Small intestine (tissue), 7 donors: ENCODE results near the gene EXOC4. TPM values are rescaled to one million over a fixed set of nuclear protein-coding genes. Genes with fewer than 3 reads are reported as not detected.
A peak's percentile ranks its signal among the peaks of the same experiment; 100 is the strongest.

ENCODE experiments used
- DNase-seq, 2 donors: peaks; one replicate each; pipeline versions ENCODE4 v3.0.0 to v3.0.0-alpha.2; 2013
- FAIRE-seq: peaks from 2 replicates; lab custom pipeline; 2012; peaks lifted over from hg19 to GRCh38; lab: Jason Lieb, UNC
- H3K27ac ChIP-seq, 3 donors: one replicate each; pipeline ENCODE4 v1.5.1; 2013; ENCODE audit warnings: low read length in 2 of 3, mild to moderate bottlenecking in 2 of 3, control low read depth in 1 of 3, inconsistent platforms in 1 of 3, low read depth in 1 of 3, moderate library complexity in 1 of 3
- H3K27me3 ChIP-seq, 3 donors: one replicate each; pipeline ENCODE4 v1.6.1; 2013; ENCODE audit warnings: low read length in 3 of 3, inconsistent platforms in 1 of 3; ENCODE audit not compliant: control insufficient read depth in 3 of 3, insufficient read depth in 3 of 3
- H3K36me3 ChIP-seq, 3 donors: one replicate each; pipeline ENCODE4 v1.6.1; 2013; ENCODE audit warnings: low read length in 3 of 3, inconsistent platforms in 1 of 3, low read depth in 1 of 3, mild to moderate bottlenecking in 1 of 3, moderate library complexity in 1 of 3; ENCODE audit not compliant: control insufficient read depth in 3 of 3, insufficient read depth in 2 of 3
- H3K4me1 ChIP-seq, 3 donors: one replicate each; pipeline ENCODE4 v1.6.1; 2013; ENCODE audit warnings: low read length in 2 of 3, inconsistent platforms in 1 of 3, low read depth in 1 of 3, mild to moderate bottlenecking in 1 of 3, moderate library complexity in 1 of 3; ENCODE audit not compliant: control insufficient read depth in 3 of 3, insufficient read depth in 2 of 3
- H3K4me3 ChIP-seq, 3 donors: one replicate each; pipeline ENCODE4 v1.5.1; 2013; ENCODE audit warnings: low read length in 3 of 3, control low read depth in 1 of 3, inconsistent platforms in 1 of 3, low read depth in 1 of 3, mild to moderate bottlenecking in 1 of 3, moderate library complexity in 1 of 3
- H3K9me3 ChIP-seq, 2 donors: one replicate each; pipeline ENCODE4 v1.6.1; 2013; ENCODE audit warnings: low read depth in 1 of 2, low read length in 1 of 2; ENCODE audit not compliant: control insufficient read depth in 2 of 2, insufficient read depth in 1 of 2
- WGBS, 3 donors: extraction: QIAGEN DNeasy Blood & Tissue Kit; methylation state at CpG; one replicate each; pipeline ENCODE4 v1.1.7; 2013; 5-methylcytosine and 5-hydroxymethylcytosine counted together
- polyA plus RNA-seq, 4 donors: library from polyadenylated mRNA; stranded (reverse) in 3 of 4; unstranded in 1 of 4; fragments of 200-250 nt in 3 of 4; fragments of 120-200 nt in 1 of 4; gene quantifications; one replicate each; pipeline versions ENCODE4 v1.2.1 to v1.2.3, GENCODE V29; 2013
- donor health status: healthy with polysubstance abuse.
- donor health status: control.
- donor health status: control.
- donor health status: Bipolar disorder and iron deficiency.
- donor health status: healthy.

The EXOC4 gene
- polyA plus RNA-seq, 4 donors, result 10.5 to 46.8 (median 18.8) TPM

DNA sequence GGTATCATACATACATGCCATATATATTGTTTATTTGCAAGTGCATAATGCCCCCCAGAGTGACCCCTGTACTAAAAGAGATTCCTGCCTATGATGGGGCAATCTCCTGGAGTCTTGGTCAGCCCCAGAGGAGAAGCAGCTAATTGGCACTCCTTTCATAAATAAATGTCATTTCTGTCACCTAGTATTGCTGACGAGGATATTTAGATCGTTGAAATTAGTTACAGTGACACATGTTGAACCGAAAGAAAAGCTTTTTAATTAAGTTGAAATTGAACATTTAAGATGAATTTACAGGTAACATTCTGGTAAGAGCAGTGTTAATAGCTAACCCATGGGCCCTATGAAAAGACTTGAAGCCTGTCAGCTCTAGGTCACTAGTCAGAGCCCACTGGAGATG, 663.7 kb downstream of the EXOC4 start:
- FAIRE-seq, result no peak
- H3K4me3 ChIP-seq, result no peak overlapping the region
- no peak overlapping the region for H3K27ac ChIP-seq
- WGBS, 3 donors, result 97 to 100% (median 97%) methylated on average over 3 of the region's 3 CpGs
- DNase-seq, result no peak
- H3K27me3 ChIP-seq, result no peaks in the 10 kb centered on the region
- no peaks in the 10 kb centered on the region for H3K4me1 ChIP-seq
- H3K36me3 ChIP-seq, result no peaks in the 10 kb centered on the region
- H3K9me3 ChIP-seq, result peaks cover 0 to 3% of the 10 kb centered on the region in 2 donors

DNA sequence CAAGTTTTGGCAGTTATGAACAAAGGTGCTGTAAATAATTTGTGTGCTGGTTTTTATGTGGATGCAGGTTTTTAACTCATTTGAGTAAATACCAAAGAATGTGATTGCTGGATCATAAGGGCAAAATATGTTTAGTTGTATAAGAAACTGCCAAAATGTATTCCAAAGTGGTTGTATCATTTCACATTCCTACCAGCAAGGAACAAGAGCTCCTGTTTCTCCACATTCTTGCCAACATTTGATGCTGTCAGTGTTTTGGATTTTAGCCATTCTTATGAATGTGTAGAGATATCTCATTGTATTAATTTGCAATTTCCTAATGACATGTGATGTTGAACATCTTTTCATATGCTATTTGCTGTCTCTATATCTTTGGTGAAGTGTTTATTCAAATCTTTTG, 666.9 kb downstream of the EXOC4 start:
- peaks cover 0 to 11% of the 10 kb centered on the region in 2 donors for H3K9me3 ChIP-seq
- FAIRE-seq, result no peak
- H3K4me3 ChIP-seq, result no peak overlapping the region
- no peaks in the 10 kb centered on the region for H3K4me1 ChIP-seq
- H3K36me3 ChIP-seq, result no peaks in the 10 kb centered on the region
- H3K27me3 ChIP-seq, result no peaks in the 10 kb centered on the region
- H3K27ac ChIP-seq, result no peak overlapping the region
- no peak for DNase-seq

DNA sequence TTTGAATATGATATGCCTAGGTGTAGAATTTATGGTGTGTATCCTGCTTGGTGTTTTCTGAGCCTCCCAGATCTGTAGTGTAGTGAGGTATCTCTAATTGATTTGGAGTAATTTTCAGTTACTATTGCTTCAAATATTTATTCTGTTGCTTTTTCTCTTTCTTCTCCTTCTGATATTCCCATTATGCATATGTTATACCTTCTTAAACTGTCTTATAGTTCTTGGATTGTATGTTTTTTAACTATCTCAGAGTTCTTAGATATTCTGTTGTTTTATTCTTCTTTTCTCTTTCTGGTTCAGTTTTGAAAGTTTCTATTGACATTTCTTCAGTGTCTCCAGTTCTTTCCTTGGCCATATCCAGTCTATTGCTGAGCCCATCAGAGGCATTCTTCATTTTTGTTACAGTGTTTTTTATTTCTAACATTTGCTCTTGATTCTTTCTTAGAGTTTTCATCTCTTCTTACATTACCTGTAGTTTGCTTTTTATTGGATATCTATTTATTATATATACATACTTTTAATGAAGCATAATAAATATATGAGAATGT, 668.8 kb downstream of the EXOC4 start:
- DNase-seq, result no peak
- FAIRE-seq, result no peak
- Histone ChIP-seq H3K4me1 (no peaks in the 10 kb centered on the region), H3K36me3 (no peaks in the 10 kb centered on the region), H3K4me3 (no peak overlapping the region), H3K9me3 (peaks cover 0 to 11% of the 10 kb centered on the region in 2 donors), H3K27me3 (no peaks in the 10 kb centered on the region), H3K27ac (no peak overlapping the region)

DNA sequence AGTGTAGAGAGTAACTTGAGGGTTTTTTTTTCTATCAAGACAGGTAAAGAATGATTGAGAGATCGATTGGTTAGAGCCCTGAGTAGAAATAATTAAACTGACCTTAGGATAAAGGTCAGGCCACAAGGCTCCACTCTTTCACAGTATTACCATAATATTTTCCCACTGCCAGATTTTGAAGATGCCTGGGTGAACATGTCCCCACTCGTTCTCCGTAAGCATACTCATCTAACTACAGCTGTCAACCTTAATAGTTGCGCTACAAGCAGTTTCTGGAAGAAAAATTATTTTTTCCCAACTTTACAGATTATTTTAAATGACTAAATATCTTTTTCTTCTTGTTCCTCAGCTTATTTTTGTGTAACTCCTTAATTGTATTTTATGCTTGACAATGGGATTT, 671.1 kb downstream of the EXOC4 start:
- Histone ChIP-seq H3K27ac (no peak overlapping the region), H3K4me3 (no peak overlapping the region), H3K9me3 (peaks cover 0 to 11% of the 10 kb centered on the region in 2 donors), H3K4me1 (no peaks in the 10 kb centered on the region), H3K36me3 (peaks cover 0 to 2% (median 0%) of the 10 kb centered on the region in 3 donors), H3K27me3 (no peaks in the 10 kb centered on the region)
- no peak for FAIRE-seq
- WGBS, 3 donors, result 90 to 98% (median 94%) methylated on average over 4 of the region's 4 CpGs
- no peak for DNase-seq

DNA sequence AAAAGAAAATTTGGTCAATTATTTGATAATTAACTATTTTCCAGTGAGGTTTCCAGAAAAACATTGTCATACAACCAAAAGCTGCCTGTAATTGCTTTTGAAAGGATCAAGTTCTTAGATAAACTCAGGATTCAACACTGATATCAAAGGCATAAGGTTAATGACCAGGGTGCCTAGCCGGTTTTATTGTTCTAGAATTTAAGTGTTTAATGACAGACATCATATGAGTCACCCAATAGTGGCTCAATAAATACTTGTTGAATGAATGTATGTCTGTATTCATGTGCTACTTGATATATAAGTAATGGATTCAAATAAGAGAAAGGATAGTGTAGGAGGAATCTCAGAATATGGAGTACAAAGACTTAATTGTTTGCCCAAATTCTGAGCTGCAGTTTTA, 678.2 kb downstream of the EXOC4 start:
- no peaks in the 10 kb centered on the region for H3K9me3 ChIP-seq
- no peak overlapping the region for H3K27ac ChIP-seq
- FAIRE-seq (peak; percentile 49), DNase-seq (peak in 1 of 2 donors; percentile 89)
- peaks cover 0 to 2% (median 0%) of the 10 kb centered on the region in 3 donors for H3K36me3 ChIP-seq
- H3K27me3 ChIP-seq, result no peaks in the 10 kb centered on the region
- H3K4me3 ChIP-seq, result no peak overlapping the region
- WGBS, 3 donors, result 20 to 56% (median 31%) methylated on average over 1 of the region's 1 CpG
- peaks cover 0 to 2% (median 0%) of the 10 kb centered on the region in 3 donors for H3K4me1 ChIP-seq

DNA sequence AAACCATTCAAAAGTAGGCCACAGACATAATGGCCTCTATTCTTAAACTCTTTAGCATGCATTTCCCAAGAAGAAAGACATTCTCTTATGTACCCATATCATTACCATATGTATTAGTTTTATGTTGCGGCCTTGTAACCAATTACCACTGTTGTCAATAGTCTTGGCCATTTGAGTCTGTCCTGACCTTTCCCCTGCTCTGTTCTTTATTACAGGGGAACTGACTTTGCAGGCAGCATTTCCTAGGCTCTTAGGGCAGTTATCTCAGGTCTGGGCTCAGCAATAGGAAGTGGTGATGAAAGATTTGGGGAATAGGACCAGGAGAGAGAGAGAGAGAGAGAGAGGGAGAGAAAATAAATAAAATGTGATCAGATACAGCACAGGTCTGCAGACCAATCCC, 679.7 kb downstream of the EXOC4 start:
- Histone ChIP-seq H3K36me3 (peaks cover 0 to 2% (median 0%) of the 10 kb centered on the region in 3 donors), H3K4me1 (peaks cover 0 to 2% (median 0%) of the 10 kb centered on the region in 3 donors), H3K27ac (no peak overlapping the region), H3K4me3 (no peak overlapping the region), H3K27me3 (no peaks in the 10 kb centered on the region), H3K9me3 (no peaks in the 10 kb centered on the region)
- FAIRE-seq, result no peak
- 67 to 100% (median 100%) methylated on average over 1 of the region's 1 CpG for WGBS, 3 donors
- no peak for DNase-seq

DNA sequence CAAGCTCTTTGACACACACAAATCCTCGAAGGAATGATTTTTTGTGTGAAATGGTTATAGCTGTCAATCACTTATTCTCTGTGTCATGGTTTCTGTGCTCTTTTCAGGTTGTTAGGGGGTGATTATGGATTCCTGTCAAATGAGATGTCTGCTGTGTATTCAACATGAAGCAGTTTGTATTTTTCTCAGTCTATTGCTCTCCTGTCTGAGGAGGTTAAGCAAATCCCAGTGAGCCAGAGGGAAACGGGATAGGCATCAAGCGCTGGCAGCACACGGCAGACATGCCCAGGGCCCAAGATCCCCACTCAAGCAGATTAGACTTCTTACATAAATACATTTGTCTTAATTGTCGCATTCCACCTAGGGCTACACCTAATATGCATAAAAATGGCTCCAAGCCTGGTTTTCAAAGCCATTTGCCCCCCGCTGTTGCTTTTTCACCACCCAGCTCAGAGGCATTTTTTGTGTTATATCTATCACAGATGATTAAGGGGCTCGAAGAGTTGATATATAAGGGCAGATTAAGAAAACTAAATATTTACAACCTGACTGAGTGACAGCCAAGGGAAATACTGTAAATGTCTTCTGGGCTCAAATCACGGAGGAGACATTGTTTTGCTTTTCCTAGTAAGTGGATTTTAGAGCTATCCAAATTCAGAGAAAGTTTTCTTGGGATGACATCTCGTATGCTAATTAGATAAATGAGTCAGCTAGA, 681.5 kb downstream of the EXOC4 start:
- H3K4me3 ChIP-seq, result no peak overlapping the region
- no peaks in the 10 kb centered on the region for H3K9me3 ChIP-seq
- H3K27ac ChIP-seq, result no peak overlapping the region
- FAIRE-seq, result no peak
- DNase-seq, result no peak
- peaks cover 0 to 2% (median 0%) of the 10 kb centered on the region in 3 donors for H3K4me1 ChIP-seq
- H3K36me3 ChIP-seq, result no peaks in the 10 kb centered on the region
- 79 to 94% (median 84%) methylated on average over 9 of the region's 9 CpGs for WGBS, 3 donors
- H3K27me3 ChIP-seq, result no peaks in the 10 kb centered on the region

DNA sequence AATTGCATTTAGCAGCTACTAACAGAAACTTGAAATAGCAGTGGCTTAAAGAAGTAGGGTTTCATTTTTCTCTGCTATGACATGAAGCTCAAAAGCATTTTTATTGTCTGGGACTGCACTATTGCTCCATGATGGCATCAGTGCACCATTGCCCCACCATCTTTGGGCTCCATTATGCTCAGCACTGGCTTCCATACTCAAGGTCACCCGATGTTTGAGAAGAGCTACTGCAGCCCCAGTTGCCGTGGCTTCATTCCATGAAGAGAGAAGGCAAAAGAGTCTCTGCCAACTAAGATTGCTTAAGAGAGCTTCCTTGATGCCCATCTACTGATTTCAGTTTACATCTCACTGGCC, 682.1 kb downstream of the EXOC4 start:
- no peaks in the 10 kb centered on the region for H3K27me3 ChIP-seq
- DNase-seq (no peak), FAIRE-seq (no peak)
- no peak overlapping the region for H3K27ac ChIP-seq
- H3K4me1 ChIP-seq, result peaks cover 0 to 2% (median 0%) of the 10 kb centered on the region in 3 donors
- H3K9me3 ChIP-seq, result no peaks in the 10 kb centered on the region
- 75 to 87% (median 77%) methylated on average over 2 of the region's 2 CpGs for WGBS, 3 donors
- H3K36me3 ChIP-seq, result no peaks in the 10 kb centered on the region
- no peak overlapping the region for H3K4me3 ChIP-seq
